Hepatocyte (in vitro differentiated cells): Measurements from ENCODE around the gene GSC2.

Experiments
- EZH2 ChIP-seq: fragments of 200-600 bp; sonication (generic); IDR thresholded peaks from 2 replicates; pipeline ENCODE4 v1.6.1; 2016; ENCODE audit warnings: antibody characterized with exemption, mild to moderate bottlenecking, borderline replicate concordance
- EZH2phosphoT487 ChIP-seq: fragments of 200-600 bp; sonication (generic); IDR thresholded peaks from one replicate; pipeline ENCODE4 v1.6.1; 2018; ENCODE audit warnings: antibody characterized with exemption, mild to moderate bottlenecking, low read depth, moderate library complexity; ENCODE audit not compliant: unreplicated experiment, severe bottlenecking
- TF ChIP-seq, protein P1 (sequence below): fragments of 200-600 bp; sonication (generic); IDR thresholded peaks from 2 replicates; pipeline ENCODE4 v1.5.1; 2016; ENCODE audit warnings: antibody characterized with exemption, mild to moderate bottlenecking; ENCODE audit not compliant: poor library complexity

GRCh38 chr22:19195796-19196731, 46.0 kb upstream of the GSC2 start:
- TF ChIP-seq, protein P1, sequence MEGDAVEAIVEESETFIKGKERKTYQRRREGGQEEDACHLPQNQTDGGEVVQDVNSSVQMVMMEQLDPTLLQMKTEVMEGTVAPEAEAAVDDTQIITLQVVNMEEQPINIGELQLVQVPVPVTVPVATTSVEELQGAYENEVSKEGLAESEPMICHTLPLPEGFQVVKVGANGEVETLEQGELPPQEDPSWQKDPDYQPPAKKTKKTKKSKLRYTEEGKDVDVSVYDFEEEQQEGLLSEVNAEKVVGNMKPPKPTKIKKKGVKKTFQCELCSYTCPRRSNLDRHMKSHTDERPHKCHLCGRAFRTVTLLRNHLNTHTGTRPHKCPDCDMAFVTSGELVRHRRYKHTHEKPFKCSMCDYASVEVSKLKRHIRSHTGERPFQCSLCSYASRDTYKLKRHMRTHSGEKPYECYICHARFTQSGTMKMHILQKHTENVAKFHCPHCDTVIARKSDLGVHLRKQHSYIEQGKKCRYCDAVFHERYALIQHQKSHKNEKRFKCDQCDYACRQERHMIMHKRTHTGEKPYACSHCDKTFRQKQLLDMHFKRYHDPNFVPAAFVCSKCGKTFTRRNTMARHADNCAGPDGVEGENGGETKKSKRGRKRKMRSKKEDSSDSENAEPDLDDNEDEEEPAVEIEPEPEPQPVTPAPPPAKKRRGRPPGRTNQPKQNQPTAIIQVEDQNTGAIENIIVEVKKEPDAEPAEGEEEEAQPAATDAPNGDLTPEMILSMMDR = no peak
- no peak for TF ChIP-seq EZH2
- no peak for TF ChIP-seq EZH2phosphoT487
